Measurements from ENCODE around the gene PCK2. TPM values are rescaled to one million over a fixed set of nuclear protein-coding genes. Genes with fewer than 3 reads are reported as not detected.

PCK2 gene
- total RNA-seq, 1 donor from 2014 or later, result 62.7 TPM

DNA sequence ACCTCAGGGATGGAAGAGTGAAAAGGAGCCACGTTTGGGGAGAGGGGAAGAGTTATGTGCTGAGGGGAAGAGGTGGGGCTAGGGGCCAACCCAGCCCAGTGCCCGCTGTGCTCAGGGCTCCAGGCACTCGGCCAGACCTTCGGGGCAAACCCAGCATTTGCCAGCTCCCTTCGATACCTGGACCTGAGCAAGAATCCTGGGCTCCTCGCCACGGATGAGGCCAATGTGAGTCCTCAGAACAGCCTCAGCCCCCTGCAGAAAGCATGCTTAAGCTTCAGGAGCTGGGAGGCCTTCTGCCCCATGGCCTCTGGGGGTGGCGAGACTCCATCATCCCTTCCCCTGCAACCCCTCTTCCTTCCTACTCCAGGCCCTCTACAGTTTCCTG, 37.3 kb upstream of the PCK2 start:
- intact Hi-C loops (cut with micrococcal nuclease), result loop anchor here (5.0 kb wide), 1 partner anchor 106 kb away; the partner anchor contains the start of gene IRF9
- peaks cover 13% of the 10 kb centered on the region for H3K4me1 Mint-ChIP-seq (ENCODE audit: low read depth)
- H3K9me3 Mint-ChIP-seq, result no peaks in the 10 kb centered on the region
- no peak overlapping the region for H3K27ac Mint-ChIP-seq
- no peak overlapping the region for H3K4me3 Mint-ChIP-seq (ENCODE audit: low read depth)
- no peaks in the 10 kb centered on the region for H3K36me3 Mint-ChIP-seq (ENCODE audit: low read depth)
- peaks cover 7% of the 10 kb centered on the region for H3K27me3 Mint-ChIP-seq (ENCODE audit: low read depth)
- DNase-seq (ENCODE audit: low spot score), result no peak

DNA sequence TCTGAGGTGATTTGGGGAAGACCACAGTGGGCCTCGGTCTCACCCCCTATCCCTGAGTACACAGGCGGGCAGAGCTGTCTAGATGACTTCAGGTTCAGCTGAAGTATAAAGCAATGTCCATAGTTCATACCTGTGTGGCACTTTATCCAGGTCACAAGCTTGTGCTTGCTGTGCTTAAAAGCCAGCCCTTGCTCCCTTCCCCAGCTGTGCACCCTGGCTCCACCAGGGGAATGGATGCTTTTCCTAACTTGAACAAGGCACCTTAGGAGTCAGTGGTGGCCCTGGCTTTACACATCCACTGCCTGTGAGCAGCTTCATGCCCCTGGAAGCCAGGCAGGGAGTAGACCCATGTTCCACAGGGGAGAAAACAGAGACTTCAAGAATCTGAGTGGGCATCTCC, 36.8 kb upstream of the PCK2 start:
- peaks cover 7% of the 10 kb centered on the region for H3K27me3 Mint-ChIP-seq (ENCODE audit: low read depth)
- H3K9me3 Mint-ChIP-seq, result no peaks in the 10 kb centered on the region
- intact Hi-C loops (cut with micrococcal nuclease), result loop anchor here (5.0 kb wide), 1 partner anchor 105 kb away; the partner anchor contains the start of gene IRF9

DNA sequence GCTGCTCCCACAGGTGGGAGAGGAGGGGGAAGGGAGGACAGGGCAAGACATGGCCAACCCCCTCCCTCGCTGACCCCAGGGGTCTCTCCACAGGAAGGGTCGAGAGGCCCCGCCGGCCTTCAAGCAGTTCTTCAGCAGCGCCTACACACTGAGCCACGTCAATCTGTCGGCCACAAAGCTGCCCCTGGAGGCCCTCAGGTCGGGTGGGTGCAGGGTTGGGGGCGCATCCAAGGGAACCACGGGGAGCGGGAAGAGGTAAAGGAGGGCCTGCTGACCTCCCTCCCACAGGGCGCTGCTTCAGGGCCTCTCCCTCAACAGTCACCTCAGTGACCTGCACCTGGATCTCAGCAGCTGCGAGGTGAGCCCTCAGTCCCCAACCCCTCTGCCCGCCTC, 36.2 kb upstream of the PCK2 start:
- Mint-ChIP-seq H3K36me3 (ENCODE audit: low read depth) (no peaks in the 10 kb centered on the region), H3K27ac (no peak overlapping the region)

More for the DNA sequence above, 36.8 kb upstream of the PCK2 start:
- H3K36me3 Mint-ChIP-seq (ENCODE audit: low read depth), result no peaks in the 10 kb centered on the region
- H3K4me3 Mint-ChIP-seq (ENCODE audit: low read depth), result no peak overlapping the region
- no peak overlapping the region for H3K27ac Mint-ChIP-seq
- H3K4me1 Mint-ChIP-seq (ENCODE audit: low read depth), result peaks cover 13% of the 10 kb centered on the region
- no peak for DNase-seq (ENCODE audit: low spot score)

DNA sequence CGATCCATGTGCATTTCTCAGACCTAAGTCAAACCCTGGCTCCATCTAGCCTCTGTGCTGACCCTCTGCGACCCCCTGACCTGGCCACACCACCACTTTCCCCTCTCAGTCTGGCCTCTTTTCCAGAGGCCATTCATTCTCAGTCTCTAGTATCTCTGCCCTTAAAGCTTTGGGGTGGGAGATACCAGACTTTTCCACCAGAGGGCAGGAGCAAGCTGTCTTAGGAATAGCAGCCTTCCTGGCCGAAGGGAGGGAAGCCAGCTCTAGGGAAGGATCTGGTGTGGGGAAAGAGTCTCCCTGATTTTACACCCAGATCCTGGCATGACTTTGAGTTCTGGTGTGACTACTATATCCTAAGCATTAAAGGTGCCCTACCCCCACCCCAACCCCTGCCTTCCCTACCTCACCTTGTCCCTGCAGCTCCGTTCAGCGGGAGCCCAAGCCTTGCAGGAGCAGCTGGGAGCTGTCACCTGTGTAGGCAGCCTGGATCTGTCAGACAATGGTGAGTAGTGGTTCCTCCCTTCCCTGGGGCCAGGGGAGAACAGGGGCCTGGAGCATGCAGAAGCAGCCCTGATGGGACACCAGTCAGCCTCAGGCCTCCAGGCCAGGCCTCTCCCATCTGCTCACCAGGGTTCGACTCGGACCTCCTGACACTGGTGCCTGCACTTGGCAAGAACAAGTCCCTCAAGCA, 35.7 kb upstream of the PCK2 start:
- Mint-ChIP-seq H3K27ac (no peak overlapping the region), H3K4me3 (ENCODE audit: low read depth) (no peak overlapping the region), H3K4me1 (ENCODE audit: low read depth) (peaks cover 3% of the 10 kb centered on the region), H3K27me3 (ENCODE audit: low read depth) (peaks cover 3% of the 10 kb centered on the region), H3K36me3 (ENCODE audit: low read depth) (no peaks in the 10 kb centered on the region), H3K9me3 (no peaks in the 10 kb centered on the region)
- DNase-seq (ENCODE audit: low spot score), result peak; percentile 38
- intact Hi-C loops (cut with micrococcal nuclease), result loop anchor here (1.0 to 5.0 kb wide), 3 partner anchors 32 to 104 kb away; partner anchors contain the start of gene IRF9

More for the DNA sequence above, 36.2 kb upstream of the PCK2 start:
- intact Hi-C loops (cut with micrococcal nuclease), result loop anchor here (1.0 to 5.0 kb wide), 3 partner anchors 32 to 104 kb away; partner anchors contain the start of gene IRF9
- Mint-ChIP-seq H3K4me3 (ENCODE audit: low read depth) (no peak overlapping the region), H3K27me3 (ENCODE audit: low read depth) (peaks cover 6% of the 10 kb centered on the region), H3K4me1 (ENCODE audit: low read depth) (peaks cover 8% of the 10 kb centered on the region), H3K9me3 (no peaks in the 10 kb centered on the region)
- DNase-seq (ENCODE audit: low spot score), result no peak

DNA sequence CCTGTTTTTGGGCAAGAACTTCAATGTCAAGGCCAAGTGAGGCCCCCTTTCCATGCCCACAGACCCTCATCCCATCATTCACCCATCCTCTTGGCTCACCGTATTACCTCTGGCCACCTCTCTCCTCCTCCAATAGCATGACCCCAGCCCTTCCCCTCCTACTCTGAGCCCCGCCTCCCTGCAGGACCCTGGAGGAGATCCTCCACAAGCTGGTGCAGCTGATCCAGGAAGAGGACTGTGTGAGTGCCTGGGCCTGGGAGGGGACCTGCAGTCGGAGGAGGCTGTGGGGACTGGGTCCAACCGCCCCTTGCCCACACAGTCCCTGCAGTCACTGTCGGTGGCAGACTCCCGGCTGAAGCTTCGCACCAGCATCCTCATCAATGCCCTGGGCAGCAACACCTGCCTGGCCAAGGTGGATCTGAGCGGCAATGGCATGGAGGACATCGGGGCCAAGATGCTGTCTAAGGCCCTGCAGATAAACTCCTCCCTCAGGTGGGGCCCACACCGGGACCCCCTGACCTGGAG, 35.1 kb upstream of the PCK2 start:
- no peaks in the 10 kb centered on the region for H3K36me3 Mint-ChIP-seq (ENCODE audit: low read depth)

DNA sequence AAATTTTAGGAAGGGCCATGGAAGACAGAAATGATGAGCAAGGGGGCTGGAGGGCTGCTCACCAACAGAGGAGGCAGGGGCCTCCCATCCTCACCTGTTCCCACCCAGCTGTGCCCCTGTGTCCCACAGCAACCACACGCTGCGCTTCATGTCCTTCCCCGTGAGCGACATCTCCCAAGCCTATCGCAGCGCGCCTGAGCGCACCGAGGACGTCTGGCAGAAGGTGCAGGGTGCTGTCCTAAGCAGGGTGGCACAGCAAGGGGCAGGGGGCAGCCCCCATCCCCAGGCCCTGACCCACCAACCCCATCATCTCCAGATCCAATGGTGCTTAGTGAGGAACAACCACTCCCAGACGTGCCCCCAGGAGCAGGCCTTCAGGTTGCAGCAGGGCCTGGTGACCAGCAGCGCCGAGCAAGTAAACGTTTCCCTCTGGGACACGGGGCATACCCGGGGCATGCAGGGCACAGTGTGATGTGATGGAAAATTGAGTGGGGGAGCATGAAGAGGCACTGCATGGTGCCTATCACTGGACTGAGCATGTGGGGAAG, 34.2 kb upstream of the PCK2 start:
- H3K4me1 Mint-ChIP-seq (ENCODE audit: low read depth), result no peaks in the 10 kb centered on the region
- DNase-seq (ENCODE audit: low spot score), result no peak
- no peaks in the 10 kb centered on the region for H3K27me3 Mint-ChIP-seq (ENCODE audit: low read depth)
- no peaks in the 10 kb centered on the region for H3K36me3 Mint-ChIP-seq (ENCODE audit: low read depth)
- H3K4me3 Mint-ChIP-seq (ENCODE audit: low read depth), result no peak overlapping the region
- intact Hi-C loops (cut with micrococcal nuclease), result loop anchor here (5.0 kb wide), 1 partner anchor 102 kb away; the partner anchor contains the start of gene IRF9
- no peak overlapping the region for H3K27ac Mint-ChIP-seq
- no peaks in the 10 kb centered on the region for H3K9me3 Mint-ChIP-seq

More for the DNA sequence above, 35.1 kb upstream of the PCK2 start:
- no peak for DNase-seq (ENCODE audit: low spot score)
- intact Hi-C loops (cut with micrococcal nuclease), result loop anchor here (1.0 to 5.0 kb wide), 3 partner anchors 31 to 103 kb away; partner anchors contain the start of gene IRF9
- no peak overlapping the region for H3K4me3 Mint-ChIP-seq (ENCODE audit: low read depth)
- no peaks in the 10 kb centered on the region for H3K4me1 Mint-ChIP-seq (ENCODE audit: low read depth)
- no peaks in the 10 kb centered on the region for H3K9me3 Mint-ChIP-seq
- no peaks in the 10 kb centered on the region for H3K27me3 Mint-ChIP-seq (ENCODE audit: low read depth)
- H3K27ac Mint-ChIP-seq, result no peak overlapping the region

DNA sequence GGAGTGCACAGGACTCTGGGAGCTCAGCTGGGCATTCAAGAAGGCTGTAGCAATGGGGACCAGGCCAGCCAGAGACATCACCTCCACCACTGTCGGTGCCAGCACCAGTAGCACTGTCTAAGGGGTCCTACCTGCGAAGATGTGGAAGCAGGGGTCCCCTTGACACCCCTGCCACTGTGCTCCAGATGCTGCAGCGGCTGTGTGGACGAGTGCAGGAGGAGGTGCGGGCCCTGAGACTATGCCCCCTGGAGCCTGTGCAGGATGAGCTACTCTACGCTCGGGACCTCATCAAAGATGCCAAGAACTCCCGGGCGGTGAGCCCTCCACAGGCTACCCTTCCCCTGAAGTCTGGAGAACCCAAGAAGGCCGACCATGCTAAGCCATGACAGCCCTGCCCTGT, 33.7 kb upstream of the PCK2 start:
- Mint-ChIP-seq H3K9me3 (no peaks in the 10 kb centered on the region), H3K36me3 (ENCODE audit: low read depth) (no peaks in the 10 kb centered on the region), H3K4me1 (ENCODE audit: low read depth) (no peaks in the 10 kb centered on the region), H3K27ac (no peak overlapping the region), H3K4me3 (ENCODE audit: low read depth) (no peak overlapping the region), H3K27me3 (ENCODE audit: low read depth) (no peaks in the 10 kb centered on the region)
- intact Hi-C loops (cut with micrococcal nuclease), result no loop called here
- no peak for DNase-seq (ENCODE audit: low spot score)

DNA sequence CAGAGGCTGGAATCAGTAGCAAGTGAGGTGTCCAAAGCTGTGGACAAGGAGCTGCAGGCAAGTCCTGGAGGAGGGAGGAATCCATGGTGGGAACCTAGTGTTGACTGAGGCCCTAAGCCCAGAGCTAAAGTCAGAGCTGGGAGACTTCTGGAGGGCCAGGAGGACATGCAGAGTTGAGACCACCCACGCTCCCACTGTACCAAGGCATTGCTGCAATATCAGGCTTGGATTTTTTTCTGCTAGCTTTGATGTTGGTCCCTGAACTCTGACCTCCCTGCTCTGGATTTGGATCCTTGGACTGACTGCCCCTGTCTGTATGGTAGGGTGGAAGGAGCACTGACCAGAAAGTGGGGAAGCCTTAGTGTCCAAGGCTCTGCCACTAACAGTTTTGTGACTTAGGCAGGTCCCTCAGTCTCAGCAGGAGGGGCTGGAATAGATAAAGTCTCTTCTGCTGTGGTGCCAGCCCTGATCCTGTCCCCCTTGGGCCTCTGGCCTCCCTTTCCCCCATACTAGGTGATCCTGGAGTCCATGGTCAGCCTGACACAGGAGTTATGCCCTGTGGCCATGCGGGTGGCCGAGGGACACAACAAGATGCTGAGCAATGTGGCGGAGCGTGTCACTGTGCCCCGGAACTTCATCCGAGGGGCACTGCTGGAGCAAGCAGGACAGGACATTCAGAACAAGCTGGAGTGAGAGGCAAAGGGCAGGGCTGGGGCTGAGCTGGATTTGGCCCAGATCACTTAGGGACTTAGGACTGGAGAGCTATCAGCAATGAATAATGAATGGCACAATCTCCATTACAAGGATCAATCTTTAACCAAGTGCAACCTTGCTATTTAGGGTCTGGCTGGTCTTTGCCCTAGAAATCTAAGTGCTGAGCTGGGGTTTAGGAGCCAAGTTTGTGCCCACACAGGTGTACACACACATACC, 32.9 kb upstream of the PCK2 start:
- intact Hi-C loops (cut with micrococcal nuclease), result no loop called here
- Mint-ChIP-seq H3K4me1 (ENCODE audit: low read depth) (no peaks in the 10 kb centered on the region), H3K9me3 (no peaks in the 10 kb centered on the region), H3K36me3 (ENCODE audit: low read depth) (no peaks in the 10 kb centered on the region), H3K27me3 (ENCODE audit: low read depth) (no peaks in the 10 kb centered on the region), H3K27ac (no peak overlapping the region), H3K4me3 (ENCODE audit: low read depth) (no peak overlapping the region)
- no peak for DNase-seq (ENCODE audit: low spot score)

DNA sequence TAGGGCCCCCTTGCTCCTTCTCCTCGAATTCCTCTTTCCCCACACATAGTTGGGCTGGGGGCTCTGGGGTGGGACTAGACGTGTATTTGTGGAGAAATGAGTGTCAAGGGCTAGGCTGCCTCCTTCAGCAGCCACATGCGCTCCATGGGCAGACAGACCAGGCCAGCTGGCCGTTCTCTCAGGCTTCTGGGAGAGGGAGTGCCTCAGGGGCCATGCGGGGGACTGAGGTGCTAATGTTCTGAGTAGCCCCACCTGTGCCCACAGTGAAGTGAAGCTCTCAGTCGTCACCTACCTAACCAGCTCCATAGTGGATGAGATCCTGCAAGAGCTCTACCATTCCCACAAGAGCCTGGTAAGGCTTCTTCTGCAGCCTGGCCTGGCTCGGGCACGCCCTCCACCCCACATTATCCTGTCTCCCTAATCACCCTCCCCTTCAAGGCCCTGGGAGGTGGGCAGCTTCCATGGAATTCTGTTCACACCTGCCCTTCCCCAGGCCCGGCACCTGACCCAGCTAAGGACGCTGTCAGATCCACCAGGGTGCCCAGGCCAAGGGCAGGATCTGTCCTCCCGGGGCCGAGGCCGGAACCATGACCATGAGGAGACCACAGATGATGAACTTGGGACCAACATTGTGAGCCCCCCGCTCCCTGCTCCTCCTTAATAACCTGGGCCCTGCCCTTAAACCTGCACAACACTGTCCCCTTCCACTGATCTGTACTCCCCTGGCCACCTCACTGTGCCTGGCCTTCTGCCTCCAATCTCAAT, 31.7 kb upstream of the PCK2 start:
- H3K27ac Mint-ChIP-seq, result no peak overlapping the region
- H3K27me3 Mint-ChIP-seq (ENCODE audit: low read depth), result no peaks in the 10 kb centered on the region
- no peak for DNase-seq (ENCODE audit: low spot score)
- intact Hi-C loops (cut with micrococcal nuclease), result no loop called here
- H3K4me1 Mint-ChIP-seq (ENCODE audit: low read depth), result no peaks in the 10 kb centered on the region
- no peak overlapping the region for H3K4me3 Mint-ChIP-seq (ENCODE audit: low read depth)
- no peaks in the 10 kb centered on the region for H3K36me3 Mint-ChIP-seq (ENCODE audit: low read depth)
- H3K9me3 Mint-ChIP-seq, result no peaks in the 10 kb centered on the region

DNA sequence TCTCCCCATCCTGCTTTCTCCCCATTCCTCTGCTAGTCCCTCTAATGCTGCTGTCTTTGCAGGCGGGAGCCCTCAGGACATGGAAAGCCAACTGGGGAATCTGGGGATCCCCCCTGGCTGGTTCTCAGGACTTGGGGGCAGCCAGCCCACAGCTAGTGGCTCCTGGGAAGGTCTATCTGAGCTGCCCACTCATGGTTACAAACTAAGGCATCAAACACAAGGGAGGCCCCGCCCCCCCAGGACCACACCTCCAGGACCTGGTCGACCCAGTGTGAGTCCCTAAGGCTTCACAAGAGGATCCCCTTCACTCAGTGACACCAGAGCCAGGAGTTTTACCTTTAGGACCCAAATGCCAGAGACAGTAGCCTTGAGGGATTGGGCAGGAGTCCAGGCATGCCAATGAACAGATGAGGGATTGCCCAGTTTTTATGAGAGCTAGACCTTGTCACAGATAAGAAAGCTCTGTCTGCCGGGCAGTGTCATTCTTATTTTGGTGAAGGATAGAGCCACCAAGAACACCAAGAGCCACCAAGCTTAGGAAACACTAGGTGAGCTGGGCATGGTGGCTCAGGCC, 30.8 kb upstream of the PCK2 start:
- H3K4me3 Mint-ChIP-seq (ENCODE audit: low read depth), result no peak overlapping the region
- H3K27ac Mint-ChIP-seq, result no peak overlapping the region

DNA sequence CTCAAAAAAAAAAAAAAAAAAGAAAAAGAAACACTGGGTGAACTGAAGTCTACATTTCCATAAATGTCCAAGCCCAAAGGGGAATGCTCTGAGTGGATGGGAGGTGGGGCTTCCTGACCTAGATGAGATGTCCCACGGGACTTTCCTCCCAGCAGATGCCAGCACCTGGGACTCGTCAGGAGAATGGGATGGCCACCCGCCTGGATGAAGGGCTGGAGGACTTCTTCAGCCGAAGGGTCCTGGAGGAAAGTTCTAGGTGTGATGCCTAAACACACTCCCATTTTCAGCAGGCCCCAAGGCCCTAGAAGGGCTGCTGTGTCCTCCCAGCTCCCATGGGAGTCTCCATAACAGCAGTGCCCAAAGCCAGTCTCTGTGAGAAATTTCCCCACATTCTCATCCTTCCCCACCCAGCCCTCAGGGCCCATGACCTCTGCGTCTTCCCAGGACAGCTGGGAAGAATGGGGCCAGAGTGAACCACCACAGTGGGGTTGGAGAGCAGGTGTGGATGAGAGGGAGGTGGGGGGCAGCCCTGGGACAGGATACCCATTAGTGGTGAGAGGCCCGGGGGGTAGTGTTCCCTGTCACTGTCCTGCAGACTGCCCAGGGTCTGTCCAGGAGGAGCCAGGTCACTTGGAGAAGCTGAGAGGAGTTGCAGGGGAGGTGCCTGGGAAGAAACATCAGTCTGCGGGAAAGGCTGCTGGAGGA, 29.9 kb upstream of the PCK2 start:
- intact Hi-C loops (cut with micrococcal nuclease), result no loop called here
- no peaks in the 10 kb centered on the region for H3K9me3 Mint-ChIP-seq

More for the DNA sequence above, 30.8 kb upstream of the PCK2 start:
- no peak for DNase-seq (ENCODE audit: low spot score)
- H3K36me3 Mint-ChIP-seq (ENCODE audit: low read depth), result no peaks in the 10 kb centered on the region
- H3K4me1 Mint-ChIP-seq (ENCODE audit: low read depth), result no peaks in the 10 kb centered on the region
- no peaks in the 10 kb centered on the region for H3K9me3 Mint-ChIP-seq
- intact Hi-C loops (cut with micrococcal nuclease), result no loop called here
- H3K27me3 Mint-ChIP-seq (ENCODE audit: low read depth), result no peaks in the 10 kb centered on the region

More for the DNA sequence above, 29.9 kb upstream of the PCK2 start:
- no peaks in the 10 kb centered on the region for H3K36me3 Mint-ChIP-seq (ENCODE audit: low read depth)
- H3K27ac Mint-ChIP-seq, result no peak overlapping the region
- no peaks in the 10 kb centered on the region for H3K27me3 Mint-ChIP-seq (ENCODE audit: low read depth)
- H3K4me1 Mint-ChIP-seq (ENCODE audit: low read depth), result no peaks in the 10 kb centered on the region
- H3K4me3 Mint-ChIP-seq (ENCODE audit: low read depth), result no peak overlapping the region
- DNase-seq (ENCODE audit: low spot score), result no peak
